Measurements from ENCODE around the gene FXN. TPM values are rescaled to one million over a fixed set of nuclear protein-coding genes. Genes with fewer than 3 reads are reported as not detected.

Gene FXN
- total RNA-seq, 1 experiment from 2014 or later = 24.1 TPM

DNA sequence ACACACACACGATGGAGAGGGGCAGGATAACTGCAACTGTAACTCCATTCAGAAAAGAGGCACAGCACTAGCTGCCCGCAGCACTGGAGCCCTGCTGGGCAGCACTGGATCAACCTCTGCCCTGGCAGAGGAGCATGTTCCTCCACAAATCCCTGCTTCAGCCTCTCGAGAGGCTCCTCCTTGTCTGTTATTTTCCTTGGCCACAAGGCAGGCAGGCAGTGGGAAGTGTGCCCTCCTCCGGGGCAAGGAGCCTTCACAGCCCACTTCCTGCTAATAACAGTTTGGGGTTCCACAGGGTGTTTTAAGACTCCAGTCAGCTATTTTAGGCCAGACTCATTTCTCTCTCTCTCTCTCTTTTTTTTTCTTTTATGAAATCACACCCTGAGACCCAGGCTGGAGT, 11.8 kb downstream of the FXN start:
- ChIA-PET POLR2A (no interaction called here), RAD21 (ENCODE audit: low non-redundant PET in 1 of 2, low total read pairs in 2 of 2, uncharacterized antibody in 2 of 2, unreplicated experiment in 2 of 2) (no interaction called here), CTCF (no interaction called here)
- H3K9ac ChIP-seq (ENCODE audit: low read length) = no peak overlapping the region
- H3K4me2 ChIP-seq (ENCODE audit: low read length) = no peak overlapping the region
- no peaks in the 10 kb centered on the region; a peak in 1 of 4 replicates for H3K4me1 ChIP-seq (ENCODE audit: control insufficient read depth in 1 of 2, insufficient read depth in 2 of 2, low read length in 2 of 2)
- no peaks in the 10 kb centered on the region for H3K9me2 ChIP-seq (ENCODE audit: insufficient read depth)
- TF ChIP-seq SRF (IDR thresholded peaks at IDR 0.05; ENCODE audit: low read depth) = no peak
- TF ChIP-seq POLR2A (IDR thresholded peaks at IDR 0.05; ENCODE audit: borderline replicate concordance, extremely low read depth, insufficient read depth, insufficient read length) = no peak
- no peak for TF ChIP-seq POLR2AphosphoS5 (IDR thresholded peaks at IDR 0.05; ENCODE audit: low read depth, low read length)
- TF ChIP-seq FOSL1 (IDR thresholded peaks at IDR 0.05; ENCODE audit: low read depth) = no peak
- no peak for TF ChIP-seq EZH2phosphoT487 (IDR thresholded peaks at IDR 0.05; ENCODE audit: borderline replicate concordance)
- TF ChIP-seq, protein P1, sequence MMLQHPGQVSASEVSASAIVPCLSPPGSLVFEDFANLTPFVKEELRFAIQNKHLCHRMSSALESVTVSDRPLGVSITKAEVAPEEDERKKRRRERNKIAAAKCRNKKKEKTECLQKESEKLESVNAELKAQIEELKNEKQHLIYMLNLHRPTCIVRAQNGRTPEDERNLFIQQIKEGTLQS (IDR thresholded peaks at IDR 0.05) = no peak
- no peak for TF ChIP-seq ZFX (IDR thresholded peaks at IDR 0.05)
- TF ChIP-seq JUND (IDR thresholded peaks at IDR 0.05) = no peak
- TF ChIP-seq EGR1 (IDR thresholded peaks at IDR 0.05; ENCODE audit: low read depth) = no peak
- TF ChIP-seq CBX3 (IDR thresholded peaks at IDR 0.05; ENCODE audit: low read depth) = no peak
- no peaks in the 10 kb centered on the region for H3K9me3 ChIP-seq (ENCODE audit: control insufficient read depth in 1 of 2, insufficient read depth in 1 of 2, low read depth in 1 of 2, low read length in 2 of 2)
- no peak overlapping the region for H2AFZ ChIP-seq (ENCODE audit: low read depth, low read length, poor library complexity, severe bottlenecking)
- no peak overlapping the region for H3K27ac ChIP-seq (ENCODE audit: low read depth, low read length)
- H3K79me2 ChIP-seq (ENCODE audit: insufficient read depth, low read length) = peaks cover 25% of the 10 kb centered on the region
- no peaks in the 10 kb centered on the region for H3K27me3 ChIP-seq (ENCODE audit: insufficient read depth, low read length)
- no peak overlapping the region for H3K4me3 ChIP-seq (replicated peaks in 1 of 2; ENCODE audit: low read depth in 1 of 2, low read length in 2 of 2)
- H3K36me3 ChIP-seq (ENCODE audit: control insufficient read depth in 1 of 2, insufficient read depth in 2 of 2, low read length in 2 of 2) = peaks cover 7% of the 10 kb centered on the region in 2 experiments; a peak in 3 of 4 replicates
- no peaks in the 10 kb centered on the region for H4K20me1 ChIP-seq (ENCODE audit: insufficient read depth)
- DNase-seq (ENCODE audit: low read depth, low spot score) (no peak), ATAC-seq (no peak)
- intact Hi-C loops (cut with micrococcal nuclease) = no loop called here
- BruUV-seq (replicated peaks) = no TSS peak

DNA sequence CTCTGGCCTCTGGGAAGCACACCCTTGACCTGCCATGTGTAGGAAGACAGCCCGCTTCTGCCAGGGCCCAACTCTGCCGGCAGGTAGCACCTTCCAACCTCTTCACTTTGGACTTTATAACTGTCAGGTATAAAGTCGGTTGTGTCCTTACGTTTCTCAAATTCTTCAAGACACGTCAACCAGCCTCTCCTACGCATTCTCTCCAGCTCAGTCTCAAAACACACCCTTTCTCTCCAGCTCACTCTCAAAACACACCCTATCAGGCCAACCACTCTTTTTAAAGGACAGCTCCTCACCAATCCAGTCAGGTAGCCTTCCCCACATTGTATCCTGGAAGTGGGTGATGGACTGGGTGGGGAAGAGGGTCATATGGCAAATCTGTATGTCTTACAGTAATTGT, 13.5 kb downstream of the FXN start:
- RAD21 ChIA-PET (ENCODE audit: low non-redundant PET in 1 of 2, low total read pairs in 2 of 2, uncharacterized antibody in 2 of 2, unreplicated experiment in 2 of 2) = interaction anchor here in 1 of 2 experiments (0.7 kb wide), 1 partner anchor 81 kb away, joined by 3 read pairs; no protein-coding TSS in a partner anchor
- no peak overlapping the region for H2AFZ ChIP-seq (ENCODE audit: low read depth, low read length, poor library complexity, severe bottlenecking)
- no TSS peak for BruUV-seq (replicated peaks)
- CTCF ChIA-PET = interaction anchor here (0.8 kb wide), 1 partner anchor 13 kb away, joined by 3 read pairs; the partner anchor contains the start of gene FXN
- no peak overlapping the region for H3K9ac ChIP-seq (ENCODE audit: low read length)
- H3K27ac ChIP-seq (ENCODE audit: low read depth, low read length) = no peak overlapping the region
- H3K4me2 ChIP-seq (ENCODE audit: low read length) = no peak overlapping the region
- intact Hi-C loops (cut with micrococcal nuclease) = no loop called here
- H3K36me3 ChIP-seq (ENCODE audit: control insufficient read depth in 1 of 2, insufficient read depth in 2 of 2, low read length in 2 of 2) = peaks cover 7% of the 10 kb centered on the region in 2 experiments; a peak in 3 of 4 replicates
- POLR2A ChIA-PET = no interaction called here
- no peaks in the 10 kb centered on the region for H3K9me2 ChIP-seq (ENCODE audit: insufficient read depth)
- H3K79me2 ChIP-seq (ENCODE audit: insufficient read depth, low read length) = peaks cover 12% of the 10 kb centered on the region
- no peaks in the 10 kb centered on the region for H3K9me3 ChIP-seq (ENCODE audit: control insufficient read depth in 1 of 2, insufficient read depth in 1 of 2, low read depth in 1 of 2, low read length in 2 of 2)
- H3K4me1 ChIP-seq (ENCODE audit: control insufficient read depth in 1 of 2, insufficient read depth in 2 of 2, low read length in 2 of 2) = no peaks in the 10 kb centered on the region; a peak in 1 of 4 replicates
- ATAC-seq (no peak), DNase-seq (ENCODE audit: low read depth, low spot score) (no peak)
- no peaks in the 10 kb centered on the region for H4K20me1 ChIP-seq (ENCODE audit: insufficient read depth)
- H3K4me3 ChIP-seq (replicated peaks in 1 of 2; ENCODE audit: low read depth in 1 of 2, low read length in 2 of 2) = no peak overlapping the region
- no peaks in the 10 kb centered on the region for H3K27me3 ChIP-seq (ENCODE audit: insufficient read depth, low read length)
- TF ChIP-seq YY1 (IDR thresholded peaks at IDR 0.05; ENCODE audit: extremely low read depth, insufficient replicate concordance, low read depth, low read length) (no peak), JUND (IDR thresholded peaks at IDR 0.05) (no peak), SIN3A (IDR thresholded peaks at IDR 0.05; ENCODE audit: low read depth) (no peak), FOSL1 (IDR thresholded peaks at IDR 0.05; ENCODE audit: low read depth) (no peak), POLR2AphosphoS5 (IDR thresholded peaks at IDR 0.05; ENCODE audit: low read depth, low read length) (no peak), TCF7L2 (IDR thresholded peaks at IDR 0.05; ENCODE audit: borderline replicate concordance, extremely low read depth, insufficient read depth, insufficient read length) (no peak), RAD21 (IDR thresholded peaks at IDR 0.05; ENCODE audit: low read depth) (no peak), CBX3 (IDR thresholded peaks at IDR 0.05; ENCODE audit: low read depth) (no peak), EZH2 (IDR thresholded peaks at IDR 0.05) (no peak), ZFX (IDR thresholded peaks at IDR 0.05) (no peak), ZNF274 (IDR thresholded peaks at IDR 0.05; ENCODE audit: low read depth, low read length) (no peak), SRF (IDR thresholded peaks at IDR 0.05; ENCODE audit: low read depth) (no peak), SP1 (IDR thresholded peaks at IDR 0.05; ENCODE audit: low read depth) (no peak), EZH2phosphoT487 (IDR thresholded peaks at IDR 0.05; ENCODE audit: borderline replicate concordance) (no peak), CEBPB (IDR thresholded peaks at IDR 0.05; ENCODE audit: low read depth) (no peak)
- TF ChIP-seq, protein P2, sequence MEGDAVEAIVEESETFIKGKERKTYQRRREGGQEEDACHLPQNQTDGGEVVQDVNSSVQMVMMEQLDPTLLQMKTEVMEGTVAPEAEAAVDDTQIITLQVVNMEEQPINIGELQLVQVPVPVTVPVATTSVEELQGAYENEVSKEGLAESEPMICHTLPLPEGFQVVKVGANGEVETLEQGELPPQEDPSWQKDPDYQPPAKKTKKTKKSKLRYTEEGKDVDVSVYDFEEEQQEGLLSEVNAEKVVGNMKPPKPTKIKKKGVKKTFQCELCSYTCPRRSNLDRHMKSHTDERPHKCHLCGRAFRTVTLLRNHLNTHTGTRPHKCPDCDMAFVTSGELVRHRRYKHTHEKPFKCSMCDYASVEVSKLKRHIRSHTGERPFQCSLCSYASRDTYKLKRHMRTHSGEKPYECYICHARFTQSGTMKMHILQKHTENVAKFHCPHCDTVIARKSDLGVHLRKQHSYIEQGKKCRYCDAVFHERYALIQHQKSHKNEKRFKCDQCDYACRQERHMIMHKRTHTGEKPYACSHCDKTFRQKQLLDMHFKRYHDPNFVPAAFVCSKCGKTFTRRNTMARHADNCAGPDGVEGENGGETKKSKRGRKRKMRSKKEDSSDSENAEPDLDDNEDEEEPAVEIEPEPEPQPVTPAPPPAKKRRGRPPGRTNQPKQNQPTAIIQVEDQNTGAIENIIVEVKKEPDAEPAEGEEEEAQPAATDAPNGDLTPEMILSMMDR (IDR thresholded peaks at IDR 0.05 in 2 of 3, conservative IDR thresholded peaks at IDR 0.05 in 1 of 3; ENCODE audit: borderline replicate concordance in 1 of 3, insufficient read depth in 1 of 3, low read depth in 2 of 3, low read length in 2 of 3) = no peak
- TF ChIP-seq, protein P1 (IDR thresholded peaks at IDR 0.05) = no peak
- TF ChIP-seq, protein P3, sequence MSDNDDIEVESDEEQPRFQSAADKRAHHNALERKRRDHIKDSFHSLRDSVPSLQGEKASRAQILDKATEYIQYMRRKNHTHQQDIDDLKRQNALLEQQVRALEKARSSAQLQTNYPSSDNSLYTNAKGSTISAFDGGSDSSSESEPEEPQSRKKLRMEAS (IDR thresholded peaks at IDR 0.05) = no peak

All from HCT116 (cell line).